ENCODE data around the gene PERCC1. TPM values are rescaled to one million over a fixed set of nuclear protein-coding genes. Genes with fewer than 3 reads are reported as not detected.

Gene PERCC1
- total and polyA plus RNA-seq, 9 of the 15 experiments (the other 6 are each of a cell fraction or from before 2014, with no cell fraction given): not detected

GRCh38 chr16:1474796-1475551, 44.1 kb downstream of the PERCC1 start, which contains the start of gene CLCN7 (continued):
- TF ChIP-seq ZBTB5 (IDR thresholded peaks at IDR 0.05): no peak
- peak; percentile 77 for TF ChIP-seq CCNT2 (IDR thresholded peaks at IDR 0.05; ENCODE audit: borderline replicate concordance, extremely low read depth, insufficient read length, low read depth, low read length)
- no peak for TF ChIP-seq ZNF165 (CRISPR knock-in tag; IDR thresholded peaks at IDR 0.05; ENCODE audit: borderline replicate concordance)
- peak; percentile 97 for TF ChIP-seq NR3C1 (CRISPR knock-in tag; IDR thresholded peaks at IDR 0.05)
- no peak for TF ChIP-seq TRIM25 (IDR thresholded peaks at IDR 0.05; ENCODE audit: borderline replicate concordance)
- TF ChIP-seq C11orf30 (IDR thresholded peaks at IDR 0.05; ENCODE audit: low read depth): peak; percentile 97
- TF ChIP-seq MEF2A (IDR thresholded peaks at IDR 0.05; ENCODE audit: control insufficient read depth, low read depth, low read length): 0 out of 2 replicates have a peak, but pooled peaks have one; percentile 9
- peak; percentile 98 for TF ChIP-seq USF1 (CRISPR knock-in tag; IDR thresholded peaks at IDR 0.05)
- TF ChIP-seq CREB3 (tag; conservative IDR thresholded peaks at IDR 0.05; ENCODE audit: low read depth): 0 out of 2 replicates have a peak, but pooled peaks have one; percentile 18
- TF ChIP-seq EGR1 (conservative IDR thresholded peaks at IDR 0.05): peak; percentile 57
- peak; percentile 95 for TF ChIP-seq MYC (IDR thresholded peaks at IDR 0.05; ENCODE audit: low read depth, low read length)
- no peak for TF ChIP-seq MYC (CRISPR knock-in tag; IDR thresholded peaks at IDR 0.05; ENCODE audit: borderline replicate concordance, low read depth)
- TF ChIP-seq PATZ1 (CRISPR knock-in tag; IDR thresholded peaks at IDR 0.05; ENCODE audit: borderline replicate concordance): no peak

Data from K562 (cell line).